ENCODE data around the gene CWF19L1. TPM values are rescaled to one million over a fixed set of nuclear protein-coding genes. Genes with fewer than 3 reads are reported as not detected.

Gene CWF19L1
- total RNA-seq, 3 donors from 2014 or later, result 37.6 to 47.0 (median 40.8) TPM

Other genes with a start within 250 kb of the CWF19L1 start
- gene CPN1, start 185.8 kb downstream of the CWF19L1 start, total RNA-seq, result not detected
- gene ERLIN1, start 81.6 kb downstream of the CWF19L1 start, total RNA-seq, result 10 to 100 TPM; 20.3 to 26.5 (median 21.9) TPM
- 10 to 100 TPM; 40.4 to 44.1 (median 42.8) TPM for gene CHUK, start 38.0 kb downstream of the CWF19L1 start, total RNA-seq
- 10 to 100 TPM; 62.5 to 79.5 (median 75.5) TPM for gene BLOC1S2, start 19.0 kb upstream of the CWF19L1 start, total RNA-seq
- gene PKD2L1, start 62.6 kb upstream of the CWF19L1 start, total RNA-seq, result not detected
- gene SCD, start 79.6 kb upstream of the CWF19L1 start, total RNA-seq, result 10 to 100 TPM; 19.7 to 26.7 (median 21.1) TPM
- under 1 TPM in 1 of 3 donors, not detected in 2; 0.11 TPM for gene WNT8B, start 195.4 kb upstream of the CWF19L1 start, total RNA-seq

Measured in activated T-cell treated with anti-CD3 and anti-CD28 coated beads, Interleukin-2, amount 50 U/mL, for 4 hours (primary cell).